SU-DHL-6 (cell line): Measurements from ENCODE around the gene COL18A1.

Experiments
- H2AFZ ChIP-seq: fragments of 200-600 bp; sonication (generic); 2 replicates; pipeline ENCODE4 v1.6.1; 2014; ENCODE audit warnings: low read depth, mild to moderate bottlenecking, moderate library complexity, mixed read lengths, antibody characterized with exemption, low read length; ENCODE audit not compliant: severe bottlenecking
- H3F3A ChIP-seq: fragments of 200-600 bp; shearing (Covaris generic); 2 replicates; pipeline ENCODE4 v1.6.0; 2016; ENCODE audit warnings: antibody characterized with exemption, mild to moderate bottlenecking; ENCODE audit not compliant: insufficient read depth
- H3K27ac ChIP-seq: fragments of 200-600 bp; sonication (generic); 2 replicates; pipeline ENCODE4 v1.5.1; 2016; ENCODE audit warnings: low read depth, mild to moderate bottlenecking, low read length, moderate library complexity, mixed read lengths
- H3K27me3 ChIP-seq: fragments of 200-600 bp; sonication (generic), shearing (Covaris generic); 2 replicates; pipeline ENCODE4 v1.6.0; 2014; ENCODE audit warnings: mild to moderate bottlenecking, low read length
- H3K36me3 ChIP-seq: fragments of 200-600 bp; sonication (generic); 2 replicates; pipeline ENCODE4 v1.6.1; 2014; ENCODE audit warnings: mild to moderate bottlenecking, low read length, mixed read lengths
- H3K4me2 ChIP-seq: fragments of 300-600, 200-600 bp; shearing (Covaris generic), sonication (generic); 2 replicates; pipeline ENCODE4 v1.6.0; 2014; ENCODE audit warnings: low read length, low read depth, mild to moderate bottlenecking; ENCODE audit not compliant: poor library complexity, severe bottlenecking
- H3K4me3 ChIP-seq: fragments of 200-600 bp; sonication (generic); 2 replicates; pipeline ENCODE4 v1.5.1; 2014; ENCODE audit warnings: antibody characterized with exemption, low read length, mild to moderate bottlenecking, mixed read lengths; ENCODE audit not compliant: insufficient read depth, poor library complexity, severe bottlenecking
- H3K79me2 ChIP-seq: fragments of 200-600 bp; sonication (generic); 2 replicates; pipeline ENCODE4 v1.6.1; 2014; ENCODE audit warnings: mild to moderate bottlenecking, low read length, moderate library complexity; ENCODE audit not compliant: insufficient read depth
- H3K9ac ChIP-seq: fragments of 200-600 bp; sonication (generic); 2 replicates; pipeline ENCODE4 v1.7.0; 2014; ENCODE audit warnings: mild to moderate bottlenecking, low read length
- H3K9me2 ChIP-seq: fragments of 200-600 bp; sonication (generic); replicated peaks from 2 replicates; pipeline ENCODE4 v1.6.1; 2014; ENCODE audit warnings: low read length; ENCODE audit not compliant: insufficient read depth
- H3K9me3 ChIP-seq: fragments of 200-600 bp; sonication (generic); 2 replicates; pipeline ENCODE4 v1.6.1; 2014; ENCODE audit warnings: low read length, mixed read lengths; ENCODE audit not compliant: insufficient read depth
- H4K20me1 ChIP-seq: fragments of 200-600 bp; sonication (generic); 2 replicates; pipeline ENCODE4 v1.6.1; 2014; ENCODE audit warnings: low read depth, mild to moderate bottlenecking, antibody characterized with exemption, low read length, moderate library complexity, mixed read lengths
- EZH2phosphoT487 ChIP-seq: fragments of 200-600 bp; sonication (generic), shearing (Covaris generic); conservative IDR thresholded peaks from 2 replicates; pipeline ENCODE4 v1.6.1; 2018; ENCODE audit warnings: mild to moderate bottlenecking, antibody characterized with exemption, low read length, moderate library complexity, mixed read lengths
- TF ChIP-seq, protein P1 (sequence below): fragments of 200-600 bp; sonication (generic); IDR thresholded peaks from one replicate; pipeline ENCODE4 v1.5.1; 2017; ENCODE audit warnings: antibody characterized with exemption, mild to moderate bottlenecking, low read length, moderate library complexity; ENCODE audit not compliant: insufficient read depth, poor library complexity, severe bottlenecking

COL18A1 gene

GRCh38 chr21:45504021-45504515, 99.1 kb downstream of the COL18A1 start:
- no peaks in the 10 kb centered on the region for H3F3A ChIP-seq
- no peak overlapping the region for H2AFZ ChIP-seq
- no peak overlapping the region for H3K9ac ChIP-seq
- H3K27me3 ChIP-seq: no peaks in the 10 kb centered on the region
- no peaks in the 10 kb centered on the region for H3K36me3 ChIP-seq
- H3K9me2 ChIP-seq: no peaks in the 10 kb centered on the region
- H3K79me2 ChIP-seq: no peaks in the 10 kb centered on the region
- H3K27ac ChIP-seq: no peak overlapping the region
- no peaks in the 10 kb centered on the region for H3K9me3 ChIP-seq
- H3K4me2 ChIP-seq: no peak overlapping the region
- H4K20me1 ChIP-seq: no peaks in the 10 kb centered on the region
- no peak overlapping the region for H3K4me3 ChIP-seq
- no peak for TF ChIP-seq EZH2phosphoT487
- TF ChIP-seq, protein P1, sequence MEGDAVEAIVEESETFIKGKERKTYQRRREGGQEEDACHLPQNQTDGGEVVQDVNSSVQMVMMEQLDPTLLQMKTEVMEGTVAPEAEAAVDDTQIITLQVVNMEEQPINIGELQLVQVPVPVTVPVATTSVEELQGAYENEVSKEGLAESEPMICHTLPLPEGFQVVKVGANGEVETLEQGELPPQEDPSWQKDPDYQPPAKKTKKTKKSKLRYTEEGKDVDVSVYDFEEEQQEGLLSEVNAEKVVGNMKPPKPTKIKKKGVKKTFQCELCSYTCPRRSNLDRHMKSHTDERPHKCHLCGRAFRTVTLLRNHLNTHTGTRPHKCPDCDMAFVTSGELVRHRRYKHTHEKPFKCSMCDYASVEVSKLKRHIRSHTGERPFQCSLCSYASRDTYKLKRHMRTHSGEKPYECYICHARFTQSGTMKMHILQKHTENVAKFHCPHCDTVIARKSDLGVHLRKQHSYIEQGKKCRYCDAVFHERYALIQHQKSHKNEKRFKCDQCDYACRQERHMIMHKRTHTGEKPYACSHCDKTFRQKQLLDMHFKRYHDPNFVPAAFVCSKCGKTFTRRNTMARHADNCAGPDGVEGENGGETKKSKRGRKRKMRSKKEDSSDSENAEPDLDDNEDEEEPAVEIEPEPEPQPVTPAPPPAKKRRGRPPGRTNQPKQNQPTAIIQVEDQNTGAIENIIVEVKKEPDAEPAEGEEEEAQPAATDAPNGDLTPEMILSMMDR: no peak

DNA sequence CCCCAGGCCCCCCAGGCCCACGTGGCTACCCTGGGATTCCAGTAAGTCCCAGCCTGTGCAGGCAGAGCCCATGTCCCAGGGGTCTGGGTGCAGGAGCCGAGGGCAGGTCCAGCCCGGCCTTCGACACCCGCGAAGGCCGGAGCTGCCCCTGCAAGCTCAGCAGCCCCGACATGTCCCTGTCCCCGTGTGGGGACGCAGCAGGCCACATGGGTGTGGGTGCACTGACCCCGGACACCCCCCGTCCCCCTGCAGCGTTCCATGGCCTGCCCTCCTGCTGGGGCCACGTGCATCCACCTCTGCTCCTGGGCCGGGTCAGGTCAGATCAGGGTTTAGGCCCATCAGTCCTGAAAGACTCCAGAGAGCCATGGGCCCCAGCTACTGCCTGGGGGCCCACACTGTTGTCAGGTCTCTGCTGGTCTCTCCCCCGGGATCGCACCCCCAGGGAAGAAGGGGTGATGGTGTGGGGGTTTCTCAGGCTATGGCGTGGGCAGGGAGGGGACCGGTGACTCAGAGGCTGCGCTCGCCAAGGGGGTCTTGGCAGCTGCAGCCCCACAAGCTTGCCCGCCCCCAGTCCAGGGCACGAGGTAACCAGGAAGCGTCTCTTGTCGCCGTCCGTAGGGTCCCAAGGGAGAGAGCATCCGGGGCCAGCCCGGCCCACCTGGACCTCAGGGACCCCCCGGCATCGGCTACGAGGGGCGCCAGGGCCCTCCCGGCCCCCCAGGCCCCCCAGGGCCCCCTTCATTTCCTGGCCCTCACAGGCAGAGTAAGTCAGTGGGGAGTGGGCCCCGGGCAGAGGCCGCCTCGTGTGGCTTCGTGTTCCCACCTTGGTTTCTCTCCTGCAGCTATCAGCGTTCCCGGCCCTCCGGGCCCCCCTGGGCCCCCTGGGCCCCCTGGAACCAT, 99.8 kb downstream of the COL18A1 start:
- TF ChIP-seq, protein P1: no peak
- no peak for TF ChIP-seq EZH2phosphoT487

GRCh38 chr21:45505416-45506021, 100.6 kb downstream of the COL18A1 start:
- no peaks in the 10 kb centered on the region for H4K20me1 ChIP-seq
- TF ChIP-seq, protein P1: no peak
- TF ChIP-seq EZH2phosphoT487: no peak
- no peaks in the 10 kb centered on the region for H3K27me3 ChIP-seq
- H3K9me3 ChIP-seq: no peaks in the 10 kb centered on the region
- no peak overlapping the region for H3K9ac ChIP-seq
- H3K79me2 ChIP-seq: no peaks in the 10 kb centered on the region
- no peak overlapping the region for H3K4me2 ChIP-seq
- H3K9me2 ChIP-seq: no peaks in the 10 kb centered on the region
- no peak overlapping the region for H2AFZ ChIP-seq
- no peak overlapping the region for H3K27ac ChIP-seq
- H3K36me3 ChIP-seq: no peaks in the 10 kb centered on the region
- H3K4me3 ChIP-seq: no peak overlapping the region
- no peaks in the 10 kb centered on the region for H3F3A ChIP-seq

More for the DNA sequence above, 99.8 kb downstream of the COL18A1 start:
- H3K36me3 ChIP-seq: no peaks in the 10 kb centered on the region
- no peak overlapping the region for H3K27ac ChIP-seq
- H3F3A ChIP-seq: no peaks in the 10 kb centered on the region
- H3K4me2 ChIP-seq: no peak overlapping the region
- no peaks in the 10 kb centered on the region for H4K20me1 ChIP-seq
- H3K9me3 ChIP-seq: no peaks in the 10 kb centered on the region
- no peak overlapping the region for H3K4me3 ChIP-seq
- no peaks in the 10 kb centered on the region for H3K79me2 ChIP-seq
- no peak overlapping the region for H3K9ac ChIP-seq
- H3K27me3 ChIP-seq: no peaks in the 10 kb centered on the region
- no peaks in the 10 kb centered on the region for H3K9me2 ChIP-seq
- no peak overlapping the region for H2AFZ ChIP-seq
